HepG2 (cell line): ENCODE results near the gene PTCD2. TPM values are rescaled to one million over a fixed set of nuclear protein-coding genes. Genes with fewer than 3 reads are reported as not detected.

Experiments
- ATM ChIP-seq: fragments of 450-650 bp; IDR thresholded peaks from 2 replicates; pipeline ENCODE4 v1.7.1; 2017; ENCODE audit warnings: mild to moderate bottlenecking, borderline replicate concordance
- BORCS8-MEF2B ChIP-seq: sonication (generic); formaldehyde crosslinking; IDR thresholded peaks from 2 replicates; pipeline ENCODE4 v1.8.0; 2022; ENCODE audit warnings: mild to moderate bottlenecking, missing genetic modification reagents
- BRF2 ChIP-seq: sonication (generic); formaldehyde crosslinking; IDR thresholded peaks from 2 replicates; pipeline ENCODE4 v1.8.1; 2022; ENCODE audit warnings: mild to moderate bottlenecking, missing genetic modification reagents
- DBP ChIP-seq: sonication (generic); formaldehyde crosslinking; IDR thresholded peaks from 2 replicates; pipeline ENCODE4 v1.4.0; 2020; ENCODE audit warnings: missing genetic modification reagents; ENCODE audit errors: not compliant biosample characterization
- GMEB2 ChIP-seq: IDR thresholded peaks from 2 replicates; pipeline ENCODE4 v1.6.1; 2016; ENCODE audit warnings: missing biosample characterization, missing genetic modification reagents, low read depth
- HNF4A ChIP-seq: sonication (generic); formaldehyde crosslinking; IDR thresholded peaks from 2 replicates; pipeline ENCODE4 v1.4.0; 2020; ENCODE audit warnings: missing genetic modification reagents
- HNRNPH1 ChIP-seq: fragments of 200-400 bp; formaldehyde crosslinking; optimal IDR thresholded peaks from 2 replicates; pipeline ENCODE3; 2017; ENCODE audit warnings: mild to moderate bottlenecking, low read depth, low read length
- NFE2L2 ChIP-seq: fragments of 150-350 bp; IDR thresholded peaks from 2 replicates; pipeline ENCODE4 v1.6.1; 2014; ENCODE audit warnings: low read length
- NFYC ChIP-seq: IDR thresholded peaks from 2 replicates; pipeline ENCODE4 v1.6.1; 2016; ENCODE audit warnings: missing genetic modification reagents, missing compliant biosample characterization
- SUZ12 ChIP-seq: fragments of 150-350 bp; IDR thresholded peaks from 2 replicates; pipeline ENCODE4 v1.6.1; 2014; ENCODE audit warnings: low read depth, low read length
- TCF7 ChIP-seq: sonication (generic); IDR thresholded peaks from 2 replicates; pipeline ENCODE4 v1.6.1; 2016; ENCODE audit warnings: antibody characterized with exemption, low read depth
- TRAFD1 ChIP-seq: sonication (generic); formaldehyde crosslinking; IDR thresholded peaks from 2 replicates; pipeline ENCODE4 v1.5.1; 2020; ENCODE audit warnings: missing genetic modification reagents, mild to moderate bottlenecking, borderline replicate concordance
- ZBTB39 ChIP-seq: sonication (generic); formaldehyde crosslinking; IDR thresholded peaks from 2 replicates; pipeline ENCODE4 v1.5.0; 2020; ENCODE audit warnings: missing genetic modification reagents
- ZFP37 ChIP-seq: sonication (generic); formaldehyde crosslinking; IDR thresholded peaks from 2 replicates; pipeline ENCODE4 v1.4.0; 2020; ENCODE audit warnings: missing genetic modification reagents, borderline replicate concordance
- ZNF264 ChIP-seq: sonication (generic); formaldehyde crosslinking; IDR thresholded peaks from 2 replicates; pipeline ENCODE4 v1.4.0; 2020; ENCODE audit warnings: missing genetic modification reagents
- ZNF329 ChIP-seq: sonication (generic); formaldehyde crosslinking; IDR thresholded peaks from 2 replicates; pipeline ENCODE4 v1.9.0; 2021; ENCODE audit warnings: low read depth, mild to moderate bottlenecking, missing genetic modification reagents
- ZNF441 ChIP-seq: sonication (generic); formaldehyde crosslinking; IDR thresholded peaks from 2 replicates; pipeline ENCODE4 v1.7.0; 2021; ENCODE audit warnings: missing genetic modification reagents, borderline replicate concordance
- ZNF639 ChIP-seq: conservative IDR thresholded peaks from 2 replicates; pipeline ENCODE4 v1.6.1; 2018; ENCODE audit warnings: missing genetic modification reagents
- ZNF724P ChIP-seq: sonication (generic); formaldehyde crosslinking; IDR thresholded peaks from 2 replicates; pipeline ENCODE4 v1.8.0; 2022; ENCODE audit warnings: missing genetic modification reagents, borderline replicate concordance
- ZNF879 ChIP-seq: sonication (generic); formaldehyde crosslinking; IDR thresholded peaks from 2 replicates; pipeline ENCODE4 v1.8.1; 2023; ENCODE audit warnings: missing genetic modification reagents
- polyA plus RNA-seq, 8 experiments: library from polyadenylated mRNA; depleted of rRNA in 3 of 8; stranded (reverse) in 7 of 8; unstranded in 1 of 8; fragments of >200 nt; fragmentation: Illumina TruSeq in 4 of 8; extraction: Trizol in 4 of 8; gene quantifications; 2 replicates each; pipeline versions ENCODE4 v1.2.1 to v1.2.3, GENCODE V29; 2011 to 2016; ENCODE audit warnings: low read depth in 4 of 8, missing spikeins in 1 of 8, mixed read lengths in 1 of 8; ENCODE audit not compliant: insufficient read depth in 1 of 8
- total RNA-seq, 5 experiments: library from RNA; depleted of rRNA; stranded (reverse); fragments of >200 nt; fragmentation: Illumina TruSeq; extraction: Trizol; gene quantifications; 2 replicates each; pipeline ENCODE4 v1.2.3, GENCODE V29; 2016; ENCODE audit warnings: low read depth in 1 of 5

PTCD2 gene
- total and polyA plus RNA-seq, 2 of the 13 experiments (the other 11 are each of a cell fraction or from before 2014, with no cell fraction given) = 5.3 to 6.4 TPM

- TF ChIP-seq TRAFD1 (no peak; the same call in 1 of the 2 replicates), ZNF879 (no peak), NFYC (CRISPR knock-in tag) (peak; percentile 92), TCF7 (no peak), NFE2L2 (no peak), ZNF724P (CRISPR knock-in tag) (no peak; the same call in 1 of the 2 replicates), GMEB2 (CRISPR knock-in tag) (peak; percentile 21; the same call in 1 of the 2 replicates), SUZ12 (no peak), HNF4A (0 out of 2 replicates have a peak, but pooled peaks have one; percentile 9), ZNF329 (CRISPR knock-in tag) (peak; percentile 85), HNRNPH1 (no peak), ZNF441 (CRISPR knock-in tag) (no peak), BORCS8-MEF2B (peak; percentile 95), BRF2 (CRISPR knock-in tag) (peak; percentile 95), ZBTB39 (CRISPR knock-in tag) (no peak), ZNF264 (CRISPR knock-in tag) (peak; percentile 23; the same call in 1 of the 2 replicates), DBP (CRISPR knock-in tag) (peak; percentile 62), ZNF639 (CRISPR knock-in tag) (0 out of 2 replicates have a peak, but pooled peaks have one; percentile 57), ZFP37 (no peak), ATM (no peak)
Observed at GRCh38 chr5:72307968-72308852, 12.0 kb upstream of the PTCD2 start (continued).
